Neuronal stem cell (in vitro differentiated cells): Measurements from ENCODE around the gene HPSE2.

Source experiments
- DNase-seq: peaks from one replicate; pipeline ENCODE4 v3.0.0-alpha.2; 2013; ENCODE audit warnings: low spot score
- H2AFZ ChIP-seq: one replicate; pipeline ENCODE4 v1.6.1; 2013; ENCODE audit warnings: mild to moderate bottlenecking, low read length, inconsistent platforms
- H2AK5ac ChIP-seq: 2 replicates; pipeline ENCODE4 v1.6.1; 2013; ENCODE audit warnings: low read depth, mild to moderate bottlenecking, inconsistent platforms, low read length, moderate library complexity, mixed read lengths
- H2BK120ac ChIP-seq: 2 replicates; pipeline ENCODE4 v1.6.1; 2013; ENCODE audit warnings: low read depth, mild to moderate bottlenecking, inconsistent platforms, low read length, moderate library complexity, mixed read lengths
- H2BK12ac ChIP-seq: one replicate; pipeline ENCODE4 v1.6.1; 2013; ENCODE audit warnings: low read length, inconsistent platforms
- H2BK15ac ChIP-seq: 2 replicates; pipeline ENCODE4 v1.6.1; 2013; ENCODE audit warnings: mild to moderate bottlenecking, low read length, inconsistent platforms, mixed read lengths
- H2BK5ac ChIP-seq: one replicate; pipeline ENCODE4 v1.6.1; 2013; ENCODE audit warnings: inconsistent platforms, mild to moderate bottlenecking, low read length, moderate library complexity
- H3K14ac ChIP-seq: one replicate; pipeline ENCODE4 v1.6.1; 2013; ENCODE audit warnings: low read length, inconsistent platforms
- H3K18ac ChIP-seq: 2 replicates; pipeline ENCODE4 v1.6.1; 2013; ENCODE audit warnings: low read length, inconsistent platforms
- H3K23ac ChIP-seq: 2 replicates; pipeline ENCODE4 v1.6.1; 2013; ENCODE audit warnings: low read depth, mild to moderate bottlenecking, mixed read lengths, low read length, inconsistent platforms; ENCODE audit not compliant: poor library complexity
- H3K27ac ChIP-seq: replicated peaks from 3 replicates; pipeline ENCODE4 v1.5.1; 2013; ENCODE audit warnings: low read length, inconsistent platforms
- H3K27me3 ChIP-seq, 3 experiments: 2 replicates each; pipeline ENCODE4 v1.6.1; 2013; ENCODE audit warnings: low read length in 3 of 3, mild to moderate bottlenecking in 2 of 3, inconsistent platforms in 1 of 3, low read depth in 1 of 3, mixed read lengths in 1 of 3, moderate library complexity in 1 of 3; ENCODE audit not compliant: control insufficient read depth in 3 of 3, insufficient read depth in 3 of 3
- H3K36me3 ChIP-seq, 2 donors: replicated peaks in 1 of 2; 2 replicates each; pipeline ENCODE4 v1.6.1; 2013; ENCODE audit warnings: low read length in 2 of 2; ENCODE audit not compliant: control insufficient read depth in 2 of 2, insufficient read depth in 2 of 2
- H3K4ac ChIP-seq: 2 replicates; pipeline ENCODE4 v1.6.1; 2013; ENCODE audit warnings: inconsistent platforms, mild to moderate bottlenecking, low read length, moderate library complexity
- H3K4me1 ChIP-seq, 2 donors: 1 replicate in 1 of 2; 2 replicates in 1 of 2; pipeline ENCODE4 v1.6.1; 2013; ENCODE audit warnings: low read length in 2 of 2, low read depth in 1 of 2; ENCODE audit not compliant: control insufficient read depth in 2 of 2, insufficient read depth in 1 of 2
- H3K4me2 ChIP-seq: one replicate; pipeline ENCODE4 v1.6.1; 2013; ENCODE audit warnings: mild to moderate bottlenecking, low read length, inconsistent platforms; ENCODE audit not compliant: insufficient read depth, poor library complexity, severe bottlenecking
- H3K4me3 ChIP-seq, 2 donors: 2 replicates each; pipeline ENCODE4 v1.5.1; 2013; ENCODE audit warnings: low read length in 2 of 2, mild to moderate bottlenecking in 2 of 2, inconsistent platforms in 1 of 2, moderate library complexity in 1 of 2
- H3K79me1 ChIP-seq: one replicate; pipeline ENCODE4 v1.6.1; 2013; ENCODE audit warnings: low read depth, mild to moderate bottlenecking, inconsistent platforms, low read length, moderate library complexity
- H3K9ac ChIP-seq: one replicate; pipeline ENCODE4 v1.6.1; 2013; ENCODE audit warnings: mild to moderate bottlenecking, low read depth, low read length, inconsistent platforms; ENCODE audit not compliant: poor library complexity
- H3K9me3 ChIP-seq, 2 donors: replicated peaks in 1 of 2; 2 replicates each; pipeline versions ENCODE3 to v1.6.1; 2013; ENCODE audit warnings: low read length in 2 of 2, mild to moderate bottlenecking in 2 of 2, inconsistent platforms in 1 of 2, low read depth in 1 of 2, mixed read lengths in 1 of 2, moderate library complexity in 1 of 2; ENCODE audit not compliant: control insufficient read depth in 2 of 2, insufficient read depth in 1 of 2
- H4K8ac ChIP-seq: one replicate; pipeline ENCODE4 v1.6.1; 2013; ENCODE audit warnings: low read depth, mild to moderate bottlenecking, inconsistent platforms, low read length, moderate library complexity
- H4K91ac ChIP-seq: one replicate; pipeline ENCODE4 v1.6.1; 2013; ENCODE audit warnings: low read length, low read depth, mild to moderate bottlenecking, inconsistent platforms; ENCODE audit not compliant: poor library complexity
- WGBS, 2 donors: extraction: QIAGEN DNeasy Blood & Tissue Kit; methylation state at CpG; one replicate each; pipeline ENCODE4 v1.1.7; 2013; ENCODE audit warnings: missing lambda C conversion rate in 2 of 2, mixed read lengths in 1 of 2; ENCODE audit not compliant: insufficient read length in 2 of 2, insufficient replicate concordance in 1 of 2; ENCODE audit errors: extremely low coverage in 2 of 2; 5-methylcytosine and 5-hydroxymethylcytosine counted together

HPSE2 gene

DNA sequence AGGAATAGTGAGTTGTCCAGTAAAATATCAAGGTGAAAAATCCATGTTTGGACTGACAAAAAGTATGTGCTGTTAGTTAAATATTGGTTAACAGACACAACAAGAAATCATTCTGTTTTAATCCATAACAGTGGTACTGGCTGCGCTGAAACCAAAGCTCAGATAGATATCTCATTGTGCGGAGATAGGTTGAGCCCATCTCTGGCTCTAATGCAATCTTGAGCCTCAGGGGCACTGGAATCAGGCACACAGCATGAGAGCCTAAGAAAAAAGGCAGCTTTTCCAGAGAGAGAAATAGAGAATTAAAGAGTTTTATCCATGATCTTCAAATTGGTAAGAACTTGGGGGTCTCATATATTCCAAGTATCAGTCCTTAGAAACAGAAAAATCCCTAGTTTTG lies 373.7 kb downstream of the HPSE2 start:
- no peak overlapping the region for H3K23ac ChIP-seq
- no peak overlapping the region for H4K91ac ChIP-seq
- H2BK12ac ChIP-seq: no peak overlapping the region
- no peak overlapping the region for H2AFZ ChIP-seq
- no peaks in the 10 kb centered on the region for H3K79me1 ChIP-seq
- no peak overlapping the region for H4K8ac ChIP-seq
- H3K4ac ChIP-seq: no peak overlapping the region
- H3K9me3 ChIP-seq: no peaks in the 10 kb centered on the region
- H3K27ac ChIP-seq: no peak overlapping the region
- H3K4me3 ChIP-seq: no peak overlapping the region
- no peak overlapping the region for H3K4me2 ChIP-seq
- H3K18ac ChIP-seq: no peak overlapping the region
- H2BK15ac ChIP-seq: no peak overlapping the region
- WGBS, 2 donors: no CpG with 5 or more reads among the region's 2 CpGs
- H3K27me3 ChIP-seq: no peaks in the 10 kb centered on the region
- H3K4me1 ChIP-seq: no peaks in the 10 kb centered on the region
- H2AK5ac ChIP-seq: no peak overlapping the region
- H3K9ac ChIP-seq: no peak overlapping the region
- H3K14ac ChIP-seq: no peak overlapping the region
- H2BK5ac ChIP-seq: no peak overlapping the region
- DNase-seq: no peak
- H2BK120ac ChIP-seq: no peak overlapping the region
- no peaks in the 10 kb centered on the region for H3K36me3 ChIP-seq

- no peaks in the 10 kb centered on the region for H3K9me3 ChIP-seq
- H4K8ac ChIP-seq: no peak overlapping the region
- H3K4me1 ChIP-seq: peaks cover 0 to 4% of the 10 kb centered on the region in 2 donors
- H2BK120ac ChIP-seq: no peak overlapping the region
- no peak overlapping the region for H3K4me2 ChIP-seq
- WGBS, 2 donors: no CpG with 5 or more reads among the region's 2 CpGs
- H3K36me3 ChIP-seq: no peaks in the 10 kb centered on the region
- no peak overlapping the region for H3K27ac ChIP-seq
- no peak overlapping the region for H3K9ac ChIP-seq
- no peak overlapping the region for H2BK5ac ChIP-seq
- no peak overlapping the region for H2AFZ ChIP-seq
- H3K4me3 ChIP-seq: no peak overlapping the region
- H4K91ac ChIP-seq: no peak overlapping the region
- H3K4ac ChIP-seq: no peak overlapping the region
- no peak overlapping the region for H3K18ac ChIP-seq
- no peak overlapping the region for H2BK15ac ChIP-seq
- H3K27me3 ChIP-seq: no peaks in the 10 kb centered on the region
- DNase-seq: no peak
- no peak overlapping the region for H2BK12ac ChIP-seq
- H3K23ac ChIP-seq: no peak overlapping the region
- H3K79me1 ChIP-seq: no peaks in the 10 kb centered on the region
- no peak overlapping the region for H2AK5ac ChIP-seq
- no peak overlapping the region for H3K14ac ChIP-seq
Observed at GRCh38 chr10:98858525-98858924, 377.1 kb downstream of the HPSE2 start.

DNA sequence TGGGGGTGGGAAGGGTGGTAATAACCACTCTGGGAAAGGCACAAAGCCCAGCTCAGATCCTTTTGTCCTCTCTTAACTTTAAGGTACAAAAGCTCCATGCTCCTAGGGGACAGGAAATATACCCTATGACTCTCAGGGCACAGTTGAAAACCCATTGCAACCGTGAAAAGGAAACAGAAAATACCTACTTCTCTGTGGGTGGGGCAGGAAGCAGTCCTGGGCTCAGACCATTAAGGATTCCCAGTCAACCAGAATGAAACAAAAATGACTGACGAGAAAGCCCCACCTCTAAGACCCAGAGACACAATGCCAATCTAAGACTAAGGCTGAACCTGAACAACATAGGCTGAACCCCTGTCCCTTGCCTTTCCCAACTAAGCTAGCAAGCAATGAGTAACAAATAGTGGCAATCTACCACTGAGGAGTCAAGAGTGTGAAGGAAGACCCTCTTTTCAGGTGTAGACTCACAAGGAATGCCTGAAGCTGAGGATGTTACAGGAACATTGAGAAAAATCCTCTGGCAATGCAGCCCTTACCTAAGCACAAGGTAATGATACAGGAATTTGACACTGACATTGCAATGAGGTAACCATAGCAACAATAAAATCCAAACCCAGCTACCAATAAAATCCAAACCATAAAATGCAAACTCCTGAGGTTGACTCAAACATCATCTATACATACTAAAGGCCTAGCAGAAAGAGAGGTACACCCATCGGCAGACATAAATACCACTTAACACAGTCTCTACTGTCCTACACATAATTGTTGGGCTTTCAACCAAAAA lies 380.1 kb downstream of the HPSE2 start:
- no CpG with 5 or more reads among the region's 3 CpGs for WGBS, 2 donors
- H3K14ac ChIP-seq: no peak overlapping the region
- no peak overlapping the region for H2AFZ ChIP-seq
- H2BK5ac ChIP-seq: no peak overlapping the region
- DNase-seq: no peak
- no peak overlapping the region for H2BK12ac ChIP-seq
- H3K27ac ChIP-seq: no peak overlapping the region
- H3K36me3 ChIP-seq: no peaks in the 10 kb centered on the region
- H4K8ac ChIP-seq: no peak overlapping the region
- H3K79me1 ChIP-seq: no peaks in the 10 kb centered on the region
- H3K9me3 ChIP-seq: no peaks in the 10 kb centered on the region
- H4K91ac ChIP-seq: no peak overlapping the region
- H3K4ac ChIP-seq: no peak overlapping the region
- no peak overlapping the region for H3K23ac ChIP-seq
- H3K4me2 ChIP-seq: no peak overlapping the region
- H2BK15ac ChIP-seq: no peak overlapping the region
- H2BK120ac ChIP-seq: no peak overlapping the region
- no peak overlapping the region for H3K18ac ChIP-seq
- no peaks in the 10 kb centered on the region for H3K27me3 ChIP-seq
- no peak overlapping the region for H3K9ac ChIP-seq
- no peak overlapping the region for H3K4me3 ChIP-seq
- H2AK5ac ChIP-seq: no peak overlapping the region
- peaks cover 0 to 4% of the 10 kb centered on the region in 2 donors for H3K4me1 ChIP-seq

GRCh38 chr10:98852686-98853085 lies 383.0 kb downstream of the HPSE2 start:
- H3K9ac ChIP-seq: no peak overlapping the region
- no peak overlapping the region for H2BK120ac ChIP-seq
- no peak overlapping the region for H2AK5ac ChIP-seq
- no peaks in the 10 kb centered on the region for H3K36me3 ChIP-seq
- no peaks in the 10 kb centered on the region for H3K27me3 ChIP-seq
- no peak overlapping the region for H3K4me2 ChIP-seq
- no peak overlapping the region for H3K27ac ChIP-seq
- no peak overlapping the region for H2BK5ac ChIP-seq
- peaks cover 0 to 4% of the 10 kb centered on the region in 2 donors for H3K4me1 ChIP-seq
- no peak overlapping the region for H2BK12ac ChIP-seq
- DNase-seq: no peak
- no peaks in the 10 kb centered on the region for H3K9me3 ChIP-seq
- H3K4me3 ChIP-seq: no peak overlapping the region
- H3K23ac ChIP-seq: no peak overlapping the region
- no peak overlapping the region for H2BK15ac ChIP-seq
- H3K4ac ChIP-seq: no peak overlapping the region
- H3K18ac ChIP-seq: no peak overlapping the region
- no peak overlapping the region for H4K91ac ChIP-seq
- no CpG with 5 or more reads among the region's 1 CpG for WGBS, 2 donors
- H3K14ac ChIP-seq: no peak overlapping the region
- H2AFZ ChIP-seq: no peak overlapping the region
- H3K79me1 ChIP-seq: no peaks in the 10 kb centered on the region
- H4K8ac ChIP-seq: no peak overlapping the region
